ENCODE data around the gene HNRNPD.
A peak's percentile ranks its signal among the peaks of the same experiment; 100 is the strongest.

- peak; percentile 54 for TF ChIP-seq CTCF (conservative IDR thresholded peaks at IDR 0.05; ENCODE audit: low read length)
- TF ChIP-seq EZH2phosphoT487 (IDR thresholded peaks at IDR 0.05; ENCODE audit: borderline replicate concordance), result no peak
Observed at GRCh38 chr4:82388405-82388804, 14.6 kb upstream of the HNRNPD start.
